Lower leg skin (tissue), 3 donors: ENCODE data around the gene SLC2A5.

Source experiments
- CTCF ChIP-seq, 3 donors: fragments of 450-650 bp; IDR thresholded peaks; one replicate each; pipeline ENCODE4 v1.5.1; 2016; ENCODE audit warnings: antibody characterized with exemption in 3 of 3, mild to moderate bottlenecking in 3 of 3, moderate library complexity in 2 of 3
- POLR2A ChIP-seq, 2 donors: fragments of 450-650 bp; IDR thresholded peaks; one replicate each; pipeline ENCODE4 v1.6.1; 2016 to 2017; ENCODE audit warnings: antibody characterized with exemption in 2 of 2, mild to moderate bottlenecking in 1 of 2, moderate library complexity in 1 of 2

- TF ChIP-seq POLR2A (IDR thresholded peaks at IDR 0.05), result no peak
- TF ChIP-seq CTCF (IDR thresholded peaks at IDR 0.05), result no peak
Measured at GRCh38 chr1:9085306-9085940, 16.0 kb upstream of the SLC2A5 start.
